IMR-90 (cell line): Measurements from ENCODE around the gene MS4A6E.

ENCODE experiments used
- BHLHE40 ChIP-seq: fragments of 150-350 bp; IDR thresholded peaks from 2 replicates; pipeline ENCODE4 v1.6.1; 2016; ENCODE audit warnings: mild to moderate bottlenecking, low read depth, low read length
- CEBPB ChIP-seq: IDR thresholded peaks from 2 replicates; pipeline ENCODE4 v1.6.1; 2012; ENCODE audit warnings: low read depth, low read length, improper control_type of control experiment
- MAFK ChIP-seq: IDR thresholded peaks from 2 replicates; pipeline ENCODE4 v1.6.1; 2012; ENCODE audit warnings: low read depth, low read length, improper control_type of control experiment
- MAZ ChIP-seq: IDR thresholded peaks from 2 replicates; pipeline ENCODE4 v1.6.1; 2012; ENCODE audit warnings: low read depth, mild to moderate bottlenecking, low read length, improper control_type of control experiment, moderate library complexity, borderline replicate concordance
- MXI1 ChIP-seq: IDR thresholded peaks from 2 replicates; pipeline ENCODE4 v1.6.1; 2012; ENCODE audit warnings: low read depth, mild to moderate bottlenecking, low read length, moderate library complexity, borderline replicate concordance
- NFE2L2 ChIP-seq: fragments of 150-350 bp; IDR thresholded peaks from 2 replicates; pipeline ENCODE4 v1.6.1; 2016; ENCODE audit warnings: low read depth, mild to moderate bottlenecking, low read length
- POLR2A ChIP-seq: IDR thresholded peaks from 2 replicates; pipeline ENCODE4 v1.6.1; 2012; ENCODE audit warnings: mild to moderate bottlenecking, low read depth, low read length
- RAD21 ChIP-seq: IDR thresholded peaks from 2 replicates; pipeline ENCODE4 v1.6.1; 2012; ENCODE audit warnings: low read length, improper control_type of control experiment
- RCOR1 ChIP-seq: IDR thresholded peaks from 2 replicates; pipeline ENCODE4 v1.6.1; 2012; ENCODE audit warnings: mild to moderate bottlenecking, low read length, improper control_type of control experiment; ENCODE audit not compliant: insufficient replicate concordance
- RFX5 ChIP-seq: IDR thresholded peaks from 2 replicates; pipeline ENCODE4 v1.8.0; 2012; ENCODE audit warnings: low read depth, mild to moderate bottlenecking, low read length, moderate library complexity
- SMC3 ChIP-seq: fragments of 150-350 bp; IDR thresholded peaks from 2 replicates; pipeline ENCODE4 v1.6.1; 2016; ENCODE audit warnings: low read depth, mild to moderate bottlenecking, antibody characterized with exemption, low read length, moderate library complexity
- TF ChIP-seq, protein P1 (sequence below): conservative IDR thresholded peaks from 2 replicates; pipeline ENCODE4 v1.5.1; 2012; ENCODE audit warnings: mild to moderate bottlenecking, low read depth, low read length, improper control_type of control experiment

DNA sequence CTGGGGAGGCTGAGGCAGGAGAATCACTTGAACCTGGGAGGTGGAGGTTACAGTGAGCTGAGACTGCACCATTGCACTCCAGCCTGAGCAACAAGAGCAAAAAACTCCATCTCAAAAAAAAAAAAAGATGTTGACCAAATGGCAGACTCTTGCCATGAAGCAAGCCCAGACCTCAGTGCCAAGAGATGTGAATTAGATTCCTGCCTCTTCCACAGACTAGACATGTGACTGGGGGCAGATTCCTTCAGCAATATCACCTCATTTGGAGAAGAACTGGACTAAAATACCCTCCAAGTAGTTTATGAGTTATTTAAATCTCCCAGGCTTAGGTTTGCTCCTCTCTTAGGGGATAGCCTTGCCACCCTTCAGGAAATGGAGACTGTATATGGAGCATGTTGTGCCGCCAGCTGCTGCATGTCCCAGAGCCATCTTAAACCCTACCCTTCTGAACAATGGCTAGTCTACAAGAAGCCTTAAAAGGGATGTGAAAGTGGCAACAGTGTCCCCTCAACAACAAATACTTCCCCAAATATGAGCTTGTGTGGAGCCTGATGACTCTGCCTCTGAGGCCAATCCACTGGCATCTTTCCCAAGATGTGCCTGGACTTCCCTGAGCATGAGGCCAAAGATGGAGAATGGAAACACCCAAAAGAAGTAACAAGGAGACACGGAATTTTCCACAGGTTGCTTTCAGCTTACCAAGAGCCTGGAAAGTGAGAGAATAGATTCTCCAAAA is 50.5 kb downstream of the MS4A6E start:
- TF ChIP-seq, protein P1, sequence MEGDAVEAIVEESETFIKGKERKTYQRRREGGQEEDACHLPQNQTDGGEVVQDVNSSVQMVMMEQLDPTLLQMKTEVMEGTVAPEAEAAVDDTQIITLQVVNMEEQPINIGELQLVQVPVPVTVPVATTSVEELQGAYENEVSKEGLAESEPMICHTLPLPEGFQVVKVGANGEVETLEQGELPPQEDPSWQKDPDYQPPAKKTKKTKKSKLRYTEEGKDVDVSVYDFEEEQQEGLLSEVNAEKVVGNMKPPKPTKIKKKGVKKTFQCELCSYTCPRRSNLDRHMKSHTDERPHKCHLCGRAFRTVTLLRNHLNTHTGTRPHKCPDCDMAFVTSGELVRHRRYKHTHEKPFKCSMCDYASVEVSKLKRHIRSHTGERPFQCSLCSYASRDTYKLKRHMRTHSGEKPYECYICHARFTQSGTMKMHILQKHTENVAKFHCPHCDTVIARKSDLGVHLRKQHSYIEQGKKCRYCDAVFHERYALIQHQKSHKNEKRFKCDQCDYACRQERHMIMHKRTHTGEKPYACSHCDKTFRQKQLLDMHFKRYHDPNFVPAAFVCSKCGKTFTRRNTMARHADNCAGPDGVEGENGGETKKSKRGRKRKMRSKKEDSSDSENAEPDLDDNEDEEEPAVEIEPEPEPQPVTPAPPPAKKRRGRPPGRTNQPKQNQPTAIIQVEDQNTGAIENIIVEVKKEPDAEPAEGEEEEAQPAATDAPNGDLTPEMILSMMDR: no peak
- no peak for TF ChIP-seq MAZ
- TF ChIP-seq CEBPB: no peak
- TF ChIP-seq POLR2A: no peak
- no peak for TF ChIP-seq MXI1
- TF ChIP-seq RCOR1: no peak
- TF ChIP-seq MAFK: no peak
- no peak for TF ChIP-seq SMC3
- TF ChIP-seq RAD21: no peak
- TF ChIP-seq NFE2L2: no peak
- TF ChIP-seq BHLHE40: no peak
- TF ChIP-seq RFX5: no peak
